GM21723 (cell line): ENCODE results near the gene ZBTB33.

ENCODE experiments used
- ATAC-seq: cut with Tn5 transposase; IDR thresholded peaks from one replicate; pipeline ENCODE4 v1.9.1; 2021; ENCODE audit warnings: mild to moderate bottlenecking, moderate library complexity; ENCODE audit not compliant: unreplicated experiment

The ZBTB33 gene, protein sequence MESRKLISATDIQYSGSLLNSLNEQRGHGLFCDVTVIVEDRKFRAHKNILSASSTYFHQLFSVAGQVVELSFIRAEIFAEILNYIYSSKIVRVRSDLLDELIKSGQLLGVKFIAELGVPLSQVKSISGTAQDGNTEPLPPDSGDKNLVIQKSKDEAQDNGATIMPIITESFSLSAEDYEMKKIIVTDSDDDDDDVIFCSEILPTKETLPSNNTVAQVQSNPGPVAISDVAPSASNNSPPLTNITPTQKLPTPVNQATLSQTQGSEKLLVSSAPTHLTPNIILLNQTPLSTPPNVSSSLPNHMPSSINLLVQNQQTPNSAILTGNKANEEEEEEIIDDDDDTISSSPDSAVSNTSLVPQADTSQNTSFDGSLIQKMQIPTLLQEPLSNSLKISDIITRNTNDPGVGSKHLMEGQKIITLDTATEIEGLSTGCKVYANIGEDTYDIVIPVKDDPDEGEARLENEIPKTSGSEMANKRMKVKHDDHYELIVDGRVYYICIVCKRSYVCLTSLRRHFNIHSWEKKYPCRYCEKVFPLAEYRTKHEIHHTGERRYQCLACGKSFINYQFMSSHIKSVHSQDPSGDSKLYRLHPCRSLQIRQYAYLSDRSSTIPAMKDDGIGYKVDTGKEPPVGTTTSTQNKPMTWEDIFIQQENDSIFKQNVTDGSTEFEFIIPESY

DNA sequence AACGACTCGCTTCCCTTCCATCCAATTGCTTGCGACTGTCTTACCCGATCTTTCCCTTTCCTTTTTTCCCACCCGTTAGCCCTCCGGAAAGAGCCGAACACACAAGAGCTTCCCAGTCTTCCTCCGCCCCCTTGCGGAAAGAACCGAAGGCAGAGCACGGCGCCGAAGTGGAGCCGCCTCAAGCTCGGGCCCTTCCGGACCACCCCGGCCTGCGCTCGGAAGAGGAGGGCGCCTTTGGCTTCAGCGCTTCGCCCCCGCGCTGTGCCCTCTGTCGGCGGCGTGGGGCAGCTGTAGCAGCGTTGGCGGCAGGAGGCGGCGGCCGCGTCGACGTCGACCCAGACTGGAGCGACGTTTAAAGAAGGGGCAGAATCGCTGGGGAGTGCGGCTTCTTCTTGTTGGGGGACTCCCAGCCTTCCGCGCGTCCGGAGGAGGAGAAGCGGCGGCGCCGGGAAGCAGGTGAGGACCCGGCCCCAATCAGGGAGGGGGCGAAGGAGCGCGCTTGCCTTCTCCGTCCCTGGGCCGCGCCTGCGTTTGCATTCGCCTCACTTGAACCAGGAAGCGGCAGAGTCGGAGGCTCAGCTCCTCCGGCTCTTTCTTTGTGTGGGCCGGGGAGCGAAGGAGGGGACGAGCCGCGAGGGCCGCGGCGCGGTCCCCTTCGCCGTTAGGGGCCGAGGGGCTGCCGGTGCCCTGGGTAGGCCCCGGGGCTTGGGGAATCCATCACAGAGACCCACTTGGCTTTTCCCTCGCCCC lies at the start of gene ZBTB33:
Gene ZBTB33, plus strand, starts transcription at position 291 of the 750 bp plus-strand sequence. CDS start 2,604 bp downstream, outside the sequence.
- peak; percentile 96 for ATAC-seq

DNA sequence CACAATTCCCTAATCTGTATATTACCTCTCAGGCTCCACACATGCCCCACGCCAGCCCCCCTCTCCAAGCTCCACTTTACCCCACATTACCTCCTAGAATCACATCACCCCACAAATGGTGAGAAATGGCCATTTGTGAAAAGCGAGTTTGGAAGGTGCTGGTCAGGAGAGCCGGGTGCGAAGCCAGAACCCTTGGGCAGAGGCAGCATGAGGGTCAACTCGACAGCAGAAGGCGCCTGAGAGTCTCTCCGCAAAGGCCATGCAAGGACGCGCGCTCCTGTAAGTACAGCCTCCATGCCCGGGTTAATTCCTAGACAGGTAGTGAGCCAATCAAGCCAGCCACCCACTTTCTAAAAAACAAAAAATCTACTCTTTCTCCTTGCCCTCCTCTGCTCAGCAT lies 49.8 kb upstream of the ZBTB33 start:
- ATAC-seq: no peak

DNA sequence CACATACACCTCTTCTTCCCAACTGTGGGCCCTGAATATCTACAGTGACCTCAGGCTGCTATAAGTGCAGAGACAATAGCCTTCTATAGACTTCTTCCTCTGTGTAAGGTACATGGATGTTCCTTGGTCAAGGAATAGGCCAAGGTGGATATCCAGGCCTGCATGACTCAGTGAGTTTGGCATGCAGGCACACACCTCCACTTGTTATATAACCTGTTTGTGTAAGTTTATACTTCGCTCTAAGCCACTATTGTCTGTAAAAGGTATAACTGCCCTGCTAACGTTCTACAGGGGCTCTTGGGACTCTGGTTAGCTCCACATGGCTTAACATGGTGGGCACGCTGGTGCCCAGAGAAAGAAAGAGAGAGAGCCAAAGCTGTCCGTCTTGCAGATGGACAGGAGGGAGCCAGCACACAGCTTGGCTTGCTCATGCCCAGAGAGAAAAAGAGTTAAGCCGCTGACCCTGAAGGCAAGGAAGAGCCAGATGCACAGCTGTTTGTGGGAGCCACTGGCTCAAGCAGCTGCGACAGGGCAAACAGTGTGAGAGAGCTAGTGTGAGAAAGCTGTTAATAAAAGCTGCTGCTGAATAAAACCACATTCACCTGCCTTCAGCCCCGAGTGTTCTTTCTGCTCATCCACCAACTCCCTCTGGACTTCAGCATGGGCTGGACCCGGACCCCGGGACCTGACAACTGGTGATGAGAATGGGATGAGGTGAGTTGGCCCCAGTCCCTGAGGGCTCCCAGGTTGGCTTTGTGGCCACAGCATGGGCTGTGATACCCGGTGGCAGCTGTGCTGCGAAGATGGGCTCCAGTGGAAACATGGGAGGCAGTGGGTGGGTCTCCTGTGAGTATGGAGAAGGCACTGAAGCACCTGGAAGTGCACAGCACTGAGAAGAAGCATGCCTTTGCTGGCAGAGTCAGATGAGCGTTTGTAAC lies 44.5 kb upstream of the ZBTB33 start:
- no peak for ATAC-seq

DNA sequence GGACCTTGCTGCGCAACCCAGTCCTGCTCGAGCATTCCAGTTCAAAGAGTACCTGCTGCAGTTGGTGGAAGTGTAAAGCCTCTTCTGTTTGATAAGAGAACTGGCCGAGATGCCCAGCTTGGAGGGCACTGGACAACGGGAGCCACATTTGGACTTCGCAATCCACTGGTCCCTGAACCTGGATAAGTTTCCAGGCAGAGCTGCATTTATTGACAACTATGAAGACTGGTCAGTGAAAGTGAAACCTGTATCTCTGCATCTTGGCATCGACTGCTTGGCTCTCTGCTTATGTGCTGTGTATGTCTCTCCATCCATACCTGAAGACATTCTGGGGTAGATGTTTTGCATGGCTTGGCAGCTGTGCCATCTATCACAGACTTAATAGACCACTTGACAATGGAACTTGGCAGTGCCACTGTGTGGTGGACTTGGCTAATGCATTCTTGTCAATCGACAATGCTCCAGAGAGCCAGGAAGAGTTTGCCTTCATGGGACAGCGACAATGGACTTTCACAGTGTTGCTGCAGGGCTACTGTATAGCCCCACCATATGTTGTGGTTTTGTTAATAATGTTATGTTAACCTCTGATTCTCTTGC lies 43.5 kb upstream of the ZBTB33 start:
- no peak for ATAC-seq

DNA sequence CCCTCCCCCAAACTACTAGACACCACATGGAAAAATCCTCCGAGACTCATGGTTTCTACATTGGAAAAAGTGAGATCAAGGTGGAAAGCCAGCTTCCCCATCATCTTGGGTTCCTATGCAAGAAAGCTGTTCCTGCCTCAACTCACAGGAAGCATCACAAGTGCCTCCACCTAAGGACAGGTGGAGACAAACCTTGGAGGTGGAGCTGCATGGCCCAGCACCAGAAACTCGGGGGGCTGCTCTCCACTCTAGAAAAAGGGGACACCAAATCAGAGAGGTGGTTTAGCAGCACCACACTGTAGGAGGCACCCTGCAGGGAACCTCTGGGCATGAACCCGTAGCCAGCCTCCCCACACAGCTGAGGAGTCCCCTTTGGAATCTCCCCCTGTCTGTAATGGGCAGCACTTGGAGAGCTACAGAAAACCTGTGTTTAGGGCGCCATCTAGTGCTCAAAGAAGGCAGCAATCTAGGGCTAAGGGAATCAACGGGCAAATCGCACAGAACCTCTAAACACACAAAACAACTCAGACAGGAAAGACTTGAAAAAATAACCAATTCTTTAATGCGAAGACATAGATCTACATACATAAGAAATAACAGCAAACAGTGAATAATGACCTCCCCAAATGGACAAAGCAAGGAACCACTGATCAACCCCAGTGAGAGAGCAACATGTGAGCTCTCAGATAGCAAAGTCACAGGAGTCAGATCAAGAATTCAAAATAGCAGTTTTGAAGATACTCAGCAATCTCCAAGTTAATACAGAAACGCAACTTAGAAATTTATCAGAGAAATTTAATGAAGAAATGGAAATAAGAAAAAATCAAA lies 37.0 kb upstream of the ZBTB33 start:
- ATAC-seq: peak; percentile 82

DNA sequence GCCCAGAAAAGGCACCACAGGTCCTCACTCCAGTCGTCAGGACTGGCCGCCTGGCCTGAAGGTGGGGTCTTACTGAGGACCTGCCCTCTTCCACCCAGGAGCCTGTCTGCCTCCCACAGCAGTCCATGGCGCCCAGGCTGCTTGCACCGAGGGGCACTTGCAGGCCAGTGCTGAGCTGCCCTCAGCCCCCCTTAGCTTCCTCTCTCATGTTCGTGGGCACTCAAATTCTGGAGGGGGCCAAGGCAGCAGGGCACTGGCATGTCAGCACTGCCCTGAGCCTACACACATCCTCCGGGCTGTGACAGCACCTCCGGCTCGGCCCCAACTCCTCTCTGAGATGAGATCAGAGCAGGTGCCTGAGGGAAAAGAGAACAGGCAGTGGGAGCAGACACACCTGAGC lies 27.2 kb upstream of the ZBTB33 start:
- no peak for ATAC-seq

DNA sequence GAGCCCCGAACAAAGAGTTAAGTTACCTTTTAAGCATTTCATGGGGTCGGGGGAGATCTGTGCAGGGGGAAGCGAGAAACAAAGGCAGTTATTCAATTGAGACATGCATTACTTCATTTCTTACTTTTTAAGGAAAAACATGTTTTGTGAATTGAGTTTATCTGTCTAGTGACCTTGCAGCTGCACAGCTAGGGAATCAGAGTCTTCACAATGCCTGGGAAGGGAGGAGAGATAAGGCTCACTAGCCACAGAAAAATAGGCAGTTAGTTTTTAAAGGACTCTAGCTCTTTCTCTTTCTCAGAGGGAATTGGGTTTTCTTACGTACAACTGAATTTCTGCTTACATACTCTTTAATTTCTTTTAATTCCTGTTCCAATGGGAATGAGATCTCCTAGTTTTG lies 26.2 kb upstream of the ZBTB33 start:
- no peak for ATAC-seq

DNA sequence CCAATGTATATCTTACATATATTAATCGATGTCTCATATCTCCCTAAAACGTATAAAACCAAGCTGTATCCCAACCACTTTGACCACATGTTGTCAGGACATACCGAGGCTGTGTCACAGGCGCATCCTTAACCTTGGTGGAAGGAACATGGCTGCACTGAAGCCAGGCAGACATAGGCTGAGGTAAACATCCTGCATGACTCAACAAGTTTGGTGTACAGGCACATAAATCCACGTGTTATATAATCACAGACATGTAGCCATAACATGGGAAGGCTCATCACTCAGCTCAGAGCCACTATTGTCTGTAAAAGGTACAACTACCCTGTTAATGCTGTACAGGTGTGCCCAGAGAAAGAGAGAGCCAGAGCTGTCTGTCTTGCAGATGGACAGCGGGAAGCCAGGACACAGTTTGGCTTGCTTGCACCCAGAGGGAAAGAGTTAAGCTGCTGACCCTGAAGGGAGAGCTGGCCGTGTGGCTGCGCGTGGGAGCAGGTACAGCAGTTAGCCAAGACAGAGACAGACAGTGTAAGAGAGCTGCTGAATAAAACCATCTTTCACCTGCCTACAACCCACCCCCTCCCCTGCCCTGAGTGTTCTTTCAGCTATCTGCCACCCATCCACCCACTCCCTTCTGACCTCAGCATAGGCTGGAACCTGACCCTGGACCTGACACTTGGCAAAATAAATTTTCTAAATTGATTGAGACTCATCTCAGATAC lies 22.3 kb upstream of the ZBTB33 start:
- ATAC-seq: no peak

DNA sequence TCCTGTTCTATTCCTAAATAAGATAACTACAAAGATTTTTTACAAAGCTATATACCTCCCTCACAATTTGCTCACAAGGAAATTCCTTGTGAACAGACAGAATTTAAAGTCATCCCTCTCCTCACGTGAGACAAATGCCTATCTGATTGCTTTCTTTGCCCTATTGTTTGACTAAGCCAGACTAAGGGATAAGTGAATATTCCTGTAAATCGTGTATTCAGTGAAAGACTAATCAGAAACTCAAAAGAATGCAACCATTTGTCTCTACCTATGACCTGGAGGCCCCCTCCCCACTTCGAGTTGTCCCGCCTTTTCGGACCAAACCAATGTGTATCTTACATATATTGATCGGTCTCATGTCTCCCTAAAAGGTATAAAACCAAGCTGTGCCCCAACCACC lies 15.3 kb upstream of the ZBTB33 start:
- no peak for ATAC-seq

DNA sequence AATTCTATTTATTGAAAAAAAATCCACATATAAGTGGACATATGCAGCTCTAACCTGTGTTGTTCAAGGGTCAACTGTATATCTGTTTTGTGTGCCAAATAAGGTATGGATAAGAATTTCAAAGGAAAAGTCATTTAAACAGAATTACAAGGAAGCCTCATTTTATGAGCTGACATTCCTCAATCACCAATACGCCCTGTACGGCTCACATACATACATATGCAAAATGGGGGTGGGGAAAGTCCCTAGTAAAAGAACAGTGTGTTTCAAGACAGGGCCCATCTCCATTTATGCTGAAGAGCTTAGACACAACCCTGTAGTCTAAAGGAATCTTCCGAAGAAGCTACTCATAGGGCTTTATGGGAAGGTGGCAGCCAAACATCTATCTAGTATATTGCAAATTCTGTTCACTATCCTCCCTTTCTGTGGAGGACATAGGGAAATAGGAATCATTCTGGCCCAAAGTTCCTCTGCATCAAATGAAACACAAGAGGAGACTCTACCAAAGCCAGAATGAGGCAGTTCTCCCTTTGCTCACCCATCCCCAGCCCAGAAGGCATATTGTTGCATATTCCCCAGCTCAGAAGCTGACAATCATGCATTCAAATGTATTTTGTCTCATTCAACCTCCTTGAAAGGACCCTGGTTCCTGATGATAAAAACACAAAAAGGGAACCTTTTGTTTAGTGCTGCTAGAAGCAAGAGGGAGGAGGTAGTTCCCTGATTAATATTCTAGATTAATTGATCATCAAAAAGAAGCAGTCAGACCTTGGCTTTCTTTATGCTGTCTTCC lies 13.7 kb upstream of the ZBTB33 start:
- ATAC-seq: no peak

DNA sequence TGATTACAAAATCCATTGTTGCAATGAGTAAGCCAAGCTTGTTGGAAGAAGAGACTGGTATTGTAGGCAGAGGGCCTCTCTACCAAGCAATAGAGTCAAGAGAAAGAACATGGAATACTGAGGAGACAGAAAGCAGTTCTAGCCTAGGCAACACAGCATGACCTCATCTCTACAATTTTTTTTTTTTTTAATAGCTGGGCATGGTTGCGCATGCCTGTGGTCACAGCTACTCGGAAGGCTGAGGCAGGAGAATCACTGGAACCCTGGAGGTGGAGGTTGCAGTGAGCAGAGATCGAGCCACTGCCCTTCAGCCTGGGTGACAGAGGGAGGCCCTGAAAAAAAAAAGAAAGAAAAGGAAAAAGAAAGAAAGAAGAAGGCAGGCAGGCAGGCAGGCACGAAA lies 11.7 kb upstream of the ZBTB33 start:
- no peak for ATAC-seq

DNA sequence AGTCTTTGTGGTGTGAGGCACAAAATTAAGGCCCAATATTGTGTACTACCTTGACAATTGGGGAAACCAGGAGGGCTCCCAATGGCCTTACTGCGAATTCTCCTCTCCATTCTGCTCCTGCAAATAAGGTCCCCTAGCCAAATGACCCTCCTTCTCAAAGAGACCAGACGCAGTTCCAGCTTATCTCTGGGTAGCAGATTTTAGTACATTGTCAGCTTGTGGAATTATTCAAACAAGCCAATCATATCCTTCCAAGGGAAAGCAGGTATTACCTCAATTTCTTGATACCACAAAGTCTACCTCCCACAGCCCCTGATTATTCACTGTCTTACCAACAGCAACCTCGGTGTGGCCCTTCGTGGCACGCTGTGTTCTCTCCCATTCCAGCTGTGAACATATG lies 7.8 kb upstream of the ZBTB33 start:
- no peak for ATAC-seq

DNA sequence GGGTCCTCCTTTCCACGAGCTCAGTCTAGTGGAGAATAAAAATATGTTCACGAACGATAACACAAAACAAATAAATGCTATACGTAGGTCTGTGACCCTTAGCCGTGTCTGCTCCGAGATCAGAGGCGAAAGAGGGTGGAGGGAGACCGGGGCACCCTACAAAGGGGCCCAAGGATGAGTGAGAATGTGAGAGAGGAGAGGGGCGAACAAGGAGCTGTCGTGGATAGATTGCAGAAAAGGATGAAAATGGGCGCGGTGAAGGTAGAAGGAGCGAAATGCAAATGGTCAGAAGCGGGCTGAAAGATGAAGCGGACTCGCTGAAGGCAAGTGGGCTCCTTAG lies 6.2 kb upstream of the ZBTB33 start:
- ATAC-seq: peak; percentile 23

DNA sequence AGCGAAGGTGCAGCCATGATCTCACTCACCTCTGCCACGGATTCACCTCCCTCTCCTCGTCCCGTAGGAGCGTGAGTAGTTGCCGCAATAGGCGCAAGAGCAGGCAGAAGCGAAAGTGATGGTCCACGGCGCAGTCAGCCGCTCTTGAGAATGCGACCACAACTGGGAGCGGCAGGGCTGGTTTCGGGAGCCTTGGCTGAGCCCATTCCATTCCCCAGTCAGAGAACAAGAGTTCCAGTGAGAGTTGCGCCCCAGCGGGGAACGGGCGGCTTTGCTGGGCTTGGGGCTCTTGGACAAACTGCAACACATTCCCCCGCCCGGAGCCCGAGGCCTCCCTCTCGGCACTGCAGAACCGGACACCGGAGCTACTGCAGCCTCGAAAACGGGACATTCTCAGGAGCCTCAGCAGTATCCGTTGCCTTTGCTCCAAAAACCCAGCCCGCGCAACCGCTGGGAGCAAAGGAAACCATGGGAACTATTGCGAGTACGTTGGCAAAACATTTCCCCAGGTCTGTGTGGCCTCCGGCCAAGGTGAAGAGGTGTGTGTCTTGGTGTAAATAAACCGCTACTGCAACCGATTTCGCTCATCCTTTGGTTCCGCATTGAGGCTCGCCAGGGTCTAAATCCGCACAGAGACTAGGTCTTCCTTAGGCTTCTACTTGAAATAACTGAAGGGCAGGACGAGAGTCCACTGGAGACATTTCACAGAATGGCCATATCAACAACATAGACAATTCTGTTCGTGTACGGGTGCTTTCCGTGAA lies 5.7 kb upstream of the ZBTB33 start:
- peak; percentile 73 for ATAC-seq

DNA sequence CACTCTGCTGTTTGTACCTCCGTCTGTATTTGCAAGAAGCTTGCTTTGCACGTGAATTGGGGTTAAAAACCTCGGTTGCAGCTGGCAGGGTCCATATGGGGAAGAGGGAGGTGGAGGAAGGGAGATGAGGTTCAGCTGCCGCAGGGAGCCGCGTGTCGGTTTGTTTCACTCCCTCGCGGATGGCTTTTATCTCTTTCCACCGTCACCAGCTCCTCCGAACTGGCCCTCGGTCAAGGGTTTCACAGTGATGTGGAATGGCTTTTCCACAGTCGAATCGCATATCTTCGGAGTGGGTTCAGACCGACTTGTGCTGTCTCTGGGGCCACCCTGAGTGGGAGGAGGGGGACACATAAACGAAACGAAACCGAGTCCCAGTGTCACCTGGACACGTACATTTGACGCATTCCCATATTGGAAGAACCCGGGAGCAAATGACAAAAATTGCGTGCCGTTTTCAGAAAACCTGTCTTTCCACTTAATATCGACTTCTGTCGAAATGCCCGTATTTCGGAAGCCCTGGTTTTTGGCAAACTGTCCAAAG lies 929 bp downstream of the ZBTB33 start:
- no peak for ATAC-seq

DNA sequence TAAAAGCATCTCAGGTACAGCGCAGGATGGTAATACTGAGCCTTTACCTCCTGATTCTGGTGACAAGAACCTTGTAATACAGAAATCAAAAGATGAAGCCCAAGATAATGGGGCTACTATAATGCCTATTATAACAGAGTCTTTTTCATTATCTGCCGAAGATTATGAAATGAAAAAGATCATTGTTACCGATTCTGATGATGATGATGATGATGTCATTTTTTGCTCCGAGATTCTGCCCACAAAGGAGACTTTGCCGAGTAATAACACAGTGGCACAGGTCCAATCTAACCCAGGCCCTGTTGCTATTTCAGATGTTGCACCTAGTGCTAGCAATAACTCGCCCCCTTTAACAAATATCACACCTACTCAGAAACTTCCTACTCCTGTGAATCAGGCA lies 3.2 kb downstream of the ZBTB33 start:
- ATAC-seq: no peak

DNA sequence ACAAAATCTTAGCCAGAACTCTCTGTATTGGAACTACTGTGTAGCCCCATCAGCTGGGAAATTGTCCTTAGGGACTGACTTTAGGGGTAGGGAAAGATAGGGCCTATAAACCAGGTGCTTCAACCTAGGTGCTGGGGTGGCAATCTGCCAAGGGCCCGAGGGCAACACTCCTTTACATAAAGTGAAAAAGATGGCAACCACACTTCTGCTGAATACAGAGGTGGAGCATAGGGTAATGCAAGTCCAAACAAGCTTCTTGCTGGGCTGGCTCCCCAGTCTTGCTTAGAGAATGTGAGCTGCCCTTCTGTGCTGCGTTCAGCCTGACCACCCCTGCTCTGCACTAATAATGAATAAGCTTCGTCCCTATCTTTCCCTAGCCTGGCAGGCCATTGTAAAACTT lies 9.8 kb downstream of the ZBTB33 start:
- no peak for ATAC-seq
